OCI-M2 (cell line): ENCODE data around the gene ARHGAP26.

ENCODE experiments used
- DNase-seq: peaks from one replicate; lab custom pipeline; 2025; ENCODE audit not compliant: unreplicated experiment; lab: John Stamatoyannopoulos, UW

The ARHGAP26 gene

GRCh38 chr5:143259254-143259605 lies 489.1 kb downstream of the ARHGAP26 start:
- no peak for DNase-seq

GRCh38 chr5:143261748-143262392 lies 491.7 kb downstream of the ARHGAP26 start:
- no peak for DNase-seq

DNA sequence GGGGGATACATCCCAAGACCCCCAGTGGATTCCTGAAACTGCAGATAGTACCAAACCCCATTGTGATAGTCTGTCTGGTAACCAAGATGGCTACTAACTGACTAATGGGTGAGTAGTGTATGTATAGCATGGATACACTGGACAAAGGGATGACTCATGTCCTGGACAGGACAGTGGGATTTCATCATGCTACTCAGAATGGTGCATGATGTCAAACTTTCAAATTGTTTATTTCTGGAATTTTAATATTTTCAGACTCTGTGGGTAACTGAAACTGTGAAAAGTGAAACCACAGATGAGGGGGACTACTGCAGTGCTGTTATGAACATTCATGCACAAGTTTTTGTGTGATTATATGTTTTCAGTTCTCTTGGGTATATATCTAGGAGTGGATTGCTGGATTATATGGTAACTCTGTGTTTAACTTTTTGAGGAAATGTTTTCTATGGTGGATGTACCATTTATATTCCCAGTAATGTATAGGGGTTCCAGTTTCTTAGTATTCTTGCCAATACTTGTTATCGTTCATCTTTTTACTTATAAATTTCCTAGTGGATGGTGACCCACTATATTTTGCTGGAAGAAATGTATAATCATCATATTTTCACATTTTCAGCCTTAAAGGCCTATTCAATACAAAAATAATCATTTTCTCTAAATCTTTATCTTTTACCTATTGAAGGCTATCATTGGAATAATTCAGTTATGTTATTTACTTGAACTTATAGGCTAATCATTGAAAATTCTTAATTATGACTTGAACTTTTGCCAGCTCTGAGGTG lies 492.4 kb downstream of the ARHGAP26 start:
- DNase-seq, result no peak

DNA sequence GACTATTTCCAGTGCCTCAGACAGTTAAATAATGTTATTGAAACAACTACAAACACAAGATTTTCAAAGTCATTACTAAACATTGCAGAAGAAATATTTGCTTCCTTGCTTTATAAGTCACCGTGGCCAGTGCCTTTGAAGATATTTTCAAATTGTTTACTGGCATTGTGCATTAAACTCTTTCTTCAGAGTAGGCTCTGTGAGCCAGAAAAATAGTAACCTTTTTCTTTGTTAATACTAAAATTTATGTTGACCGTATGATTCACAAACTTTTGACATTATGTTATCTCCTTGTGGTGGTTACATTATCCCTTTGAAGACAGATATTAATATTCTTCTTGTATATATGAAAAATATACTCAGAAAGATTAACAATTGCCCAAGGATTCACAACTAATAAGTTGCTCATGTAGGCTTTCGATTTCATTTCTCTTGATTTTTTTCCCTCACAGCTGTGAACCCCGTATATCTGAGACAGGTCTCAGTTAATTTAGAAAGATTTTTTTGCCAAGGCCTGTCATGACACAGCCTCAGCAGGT lies 493.2 kb downstream of the ARHGAP26 start:
- no peak for DNase-seq

DNA sequence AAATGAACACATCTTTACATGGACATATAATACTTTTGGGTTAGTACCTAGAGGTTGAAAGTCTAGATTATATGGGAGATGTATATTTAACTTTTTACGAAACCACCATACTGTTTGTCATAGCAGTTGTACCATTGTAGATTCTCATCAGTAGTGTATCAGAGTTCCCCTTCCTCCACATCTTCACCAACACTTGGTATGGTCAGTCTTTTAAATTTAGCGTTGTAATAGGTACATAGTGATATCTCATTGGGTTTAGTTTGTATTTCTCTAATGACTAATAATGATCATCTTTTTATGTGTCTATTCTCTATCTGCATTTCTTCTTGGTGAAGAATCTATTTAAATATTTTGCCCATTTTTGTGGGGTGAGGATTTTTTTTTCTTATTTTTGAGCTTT lies 495.8 kb downstream of the ARHGAP26 start:
- DNase-seq, result no peak

- no peak for DNase-seq
Observed at GRCh38 chr5:143267186-143267585, 497.0 kb downstream of the ARHGAP26 start.

DNA sequence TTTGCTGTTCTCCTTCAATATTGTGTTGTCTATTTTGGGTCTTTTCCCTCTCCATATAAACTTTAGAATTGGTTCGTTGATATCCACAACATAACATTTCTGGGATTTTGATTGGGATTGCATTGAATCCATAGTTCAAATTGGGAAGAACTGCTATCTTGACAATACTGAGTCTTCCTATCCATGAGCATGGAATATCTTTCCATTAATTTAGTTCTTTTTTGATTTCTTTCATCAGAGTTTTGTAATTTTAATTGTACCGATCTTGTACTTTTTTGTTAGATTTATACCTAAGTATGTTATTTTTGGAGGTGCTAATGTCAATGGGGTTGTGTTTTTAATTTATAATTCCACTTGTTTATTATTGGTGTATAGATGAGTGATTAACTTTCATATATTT lies 498.2 kb downstream of the ARHGAP26 start:
- no peak for DNase-seq

GRCh38 chr5:143271431-143271830 lies 501.3 kb downstream of the ARHGAP26 start:
- DNase-seq, result no peak

- no peak for DNase-seq
Observed at GRCh38 chr5:143274952-143275351, 504.8 kb downstream of the ARHGAP26 start.

DNA sequence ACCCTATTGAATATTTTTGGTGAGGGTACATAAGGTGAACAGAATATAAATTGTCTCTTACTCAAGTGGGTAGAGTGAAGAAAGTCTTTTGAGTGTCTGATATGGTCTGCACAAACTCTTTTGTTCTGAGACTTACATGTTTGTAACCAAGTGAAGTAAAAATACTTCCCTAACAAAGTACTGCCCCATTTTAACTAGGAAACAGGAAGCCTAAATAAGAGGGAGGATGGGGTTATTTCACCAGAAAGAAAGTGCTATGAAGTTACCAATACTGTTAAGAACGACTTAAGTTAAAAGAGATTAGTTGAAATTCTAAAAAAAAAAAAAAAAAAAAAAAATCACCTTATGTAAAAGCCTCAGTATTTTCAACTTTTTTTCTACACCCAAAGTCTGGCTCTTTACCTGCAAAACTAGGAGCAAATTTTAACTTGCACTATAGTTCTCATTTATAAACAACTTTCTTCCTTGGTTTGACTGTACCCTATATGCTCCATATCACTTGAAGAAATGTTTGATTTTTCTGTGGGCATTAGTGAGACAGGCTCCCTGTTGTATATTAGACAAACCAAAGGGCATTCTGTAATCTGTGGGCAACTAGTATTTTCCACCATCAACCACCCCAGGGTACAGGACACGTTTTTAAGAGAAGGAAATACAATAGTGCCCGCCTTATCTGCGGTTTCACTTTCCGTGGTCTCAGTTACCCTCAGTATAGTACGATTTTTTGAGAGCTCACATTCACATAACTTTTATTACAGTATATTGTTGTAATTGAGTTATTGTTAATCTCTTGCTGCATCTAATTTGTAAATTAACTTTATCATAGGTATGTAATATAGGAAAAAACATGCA lies 505.6 kb downstream of the ARHGAP26 start:
- DNase-seq, result no peak

DNA sequence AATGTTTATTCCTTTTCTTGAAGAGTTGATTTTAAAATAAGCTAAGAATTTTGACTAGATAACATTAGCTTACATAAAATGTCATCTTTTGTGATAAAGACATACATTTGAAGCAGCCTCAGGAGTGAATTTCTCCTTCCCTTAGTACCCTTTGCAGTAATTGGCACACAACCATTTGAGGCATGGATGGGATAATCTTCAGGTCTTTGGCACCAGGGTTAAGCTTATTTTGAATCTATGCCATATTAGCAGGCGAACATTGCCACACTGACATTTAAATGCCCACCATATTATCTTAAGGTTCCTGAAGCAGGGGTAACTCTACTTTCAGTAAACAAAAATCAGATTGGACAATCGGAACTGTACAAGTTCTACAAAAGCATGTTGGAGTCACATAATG lies 507.4 kb downstream of the ARHGAP26 start:
- DNase-seq, result no peak
